Activated T-cell treated with anti-CD3 and anti-CD28 coated beads, Interleukin-2, amount 50 U/mL, for 24 hours (primary cell): ENCODE data around the gene OLFML1.

Experiments used
- DNase-seq: peaks from one replicate; pipeline ENCODE4 v3.0.0-alpha.2; 2020
- H3K27ac Mint-ChIP-seq: 2 replicates; pipeline ENCODE4 v1.8.0; 2020; ENCODE audit warnings: mild to moderate bottlenecking, mixed read lengths
- H3K27me3 Mint-ChIP-seq: 2 replicates; pipeline ENCODE4 v1.8.0; 2020; ENCODE audit warnings: mixed read lengths
- H3K36me3 Mint-ChIP-seq: 2 replicates; pipeline ENCODE4 v1.8.0; 2020; ENCODE audit warnings: low read depth, mixed read lengths
- H3K4me1 Mint-ChIP-seq: 2 replicates; pipeline ENCODE4 v1.8.0; 2020; ENCODE audit warnings: low read depth, mixed read lengths
- H3K4me3 Mint-ChIP-seq: 2 replicates; pipeline ENCODE4 v1.8.0; 2020; ENCODE audit warnings: mild to moderate bottlenecking, moderate library complexity, mixed read lengths
- H3K9me3 Mint-ChIP-seq: 2 replicates; pipeline ENCODE4 v1.8.0; 2020; ENCODE audit warnings: mixed read lengths

OLFML1 gene

GRCh38 chr11:7544021-7544420, 58.7 kb downstream of the OLFML1 start:
- no peak overlapping the region for H3K27ac Mint-ChIP-seq
- H3K4me3 Mint-ChIP-seq, result no peak overlapping the region
- peaks cover 2% of the 10 kb centered on the region for H3K4me1 Mint-ChIP-seq
- H3K36me3 Mint-ChIP-seq, result no peaks in the 10 kb centered on the region
- no peak for DNase-seq
- H3K27me3 Mint-ChIP-seq, result peaks cover 3% of the 10 kb centered on the region
- H3K9me3 Mint-ChIP-seq, result no peaks in the 10 kb centered on the region

DNA sequence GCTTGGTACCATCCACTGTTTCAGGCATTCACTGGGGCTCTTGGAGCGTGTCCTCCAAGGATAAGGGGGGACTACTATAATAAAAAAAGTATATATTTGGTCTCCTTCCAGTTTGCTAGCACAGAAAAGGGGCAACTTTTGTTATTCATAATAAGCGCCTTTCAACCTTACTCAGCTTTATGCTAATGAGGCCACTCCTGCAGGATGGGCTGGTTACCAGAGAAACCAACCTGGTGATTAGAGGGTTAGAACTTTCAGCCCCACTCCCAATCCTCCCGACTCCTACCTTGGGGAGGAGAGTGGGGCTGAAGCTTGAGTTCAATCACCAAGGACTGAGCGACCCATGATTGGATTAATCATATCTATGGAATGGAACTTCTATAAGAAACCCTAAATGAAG, 60.3 kb downstream of the OLFML1 start:
- Mint-ChIP-seq H3K27me3 (no peaks in the 10 kb centered on the region), H3K4me1 (peaks cover 2% of the 10 kb centered on the region), H3K4me3 (no peak overlapping the region), H3K27ac (no peak overlapping the region), H3K36me3 (peaks cover 7% of the 10 kb centered on the region), H3K9me3 (no peaks in the 10 kb centered on the region)
- DNase-seq, result no peak

DNA sequence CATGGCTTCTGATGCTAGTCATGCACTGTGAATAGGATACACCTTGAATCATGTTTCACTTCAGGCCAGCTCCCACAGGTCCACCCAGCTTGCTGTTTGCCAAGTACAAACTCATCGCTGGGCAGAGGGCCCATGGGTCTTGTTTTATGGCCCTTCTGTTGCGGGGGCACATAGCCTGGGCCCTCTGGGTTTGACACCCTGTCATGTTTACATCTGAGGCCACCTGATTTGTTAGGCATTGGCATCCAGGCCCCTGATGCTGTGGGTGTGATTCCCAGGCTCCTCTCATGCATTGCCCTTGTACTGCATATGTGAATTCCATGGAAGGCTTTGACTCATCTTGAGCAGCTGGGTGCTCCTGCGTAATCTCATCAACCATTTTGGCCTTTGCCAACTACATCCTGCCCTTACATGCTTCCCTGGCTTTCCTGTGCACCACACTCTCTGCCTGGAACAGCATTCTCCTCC, 61.1 kb downstream of the OLFML1 start:
- no peak for DNase-seq
- Mint-ChIP-seq H3K27me3 (no peaks in the 10 kb centered on the region), H3K9me3 (no peaks in the 10 kb centered on the region), H3K36me3 (peaks cover 7% of the 10 kb centered on the region), H3K4me1 (peaks cover 2% of the 10 kb centered on the region), H3K27ac (no peak overlapping the region), H3K4me3 (no peak overlapping the region)

DNA sequence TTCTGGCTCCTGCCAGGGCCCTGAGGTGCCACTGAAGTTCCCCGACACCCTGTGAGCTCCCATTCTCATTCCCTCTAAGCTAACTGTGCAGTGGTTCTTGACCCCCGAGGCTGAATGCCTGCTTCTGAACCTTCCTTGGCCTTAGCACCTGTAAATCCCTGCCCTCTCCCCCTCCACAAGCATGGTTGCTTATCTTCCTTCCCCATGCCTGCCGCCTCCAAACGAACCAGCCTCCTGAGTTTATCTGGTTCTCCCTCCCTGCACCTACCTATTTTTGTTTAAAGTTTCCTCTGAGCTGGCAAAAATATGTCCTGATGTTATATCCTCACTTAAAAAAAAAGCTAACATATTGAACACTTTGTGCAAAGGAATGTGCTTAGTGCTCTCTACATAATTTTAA, 62.4 kb downstream of the OLFML1 start:
- Mint-ChIP-seq H3K4me1 (peaks cover 2% of the 10 kb centered on the region), H3K9me3 (no peaks in the 10 kb centered on the region), H3K27me3 (no peaks in the 10 kb centered on the region), H3K27ac (no peak overlapping the region), H3K36me3 (peaks cover 7% of the 10 kb centered on the region), H3K4me3 (no peak overlapping the region)
- no peak for DNase-seq

- H3K27me3 Mint-ChIP-seq, result no peaks in the 10 kb centered on the region
- H3K4me3 Mint-ChIP-seq, result no peak overlapping the region
- no peak for DNase-seq
- no peaks in the 10 kb centered on the region for H3K9me3 Mint-ChIP-seq
- H3K36me3 Mint-ChIP-seq, result peaks cover 7% of the 10 kb centered on the region
- peaks cover 2% of the 10 kb centered on the region for H3K4me1 Mint-ChIP-seq
- H3K27ac Mint-ChIP-seq, result no peak overlapping the region
Measured at GRCh38 chr11:7548659-7549274, 63.5 kb downstream of the OLFML1 start.

- Mint-ChIP-seq H3K4me1 (peaks cover 2% of the 10 kb centered on the region), H3K4me3 (no peak overlapping the region), H3K27me3 (no peaks in the 10 kb centered on the region), H3K36me3 (peaks cover 7% of the 10 kb centered on the region), H3K9me3 (no peaks in the 10 kb centered on the region), H3K27ac (no peak overlapping the region)
- no peak for DNase-seq
Measured at GRCh38 chr11:7549681-7550080, 64.4 kb downstream of the OLFML1 start.

GRCh38 chr11:7551571-7551970, 66.3 kb downstream of the OLFML1 start:
- Mint-ChIP-seq H3K36me3 (peaks cover 9% of the 10 kb centered on the region), H3K9me3 (no peaks in the 10 kb centered on the region), H3K27me3 (no peaks in the 10 kb centered on the region), H3K4me3 (no peak overlapping the region), H3K27ac (no peak overlapping the region), H3K4me1 (peaks cover 2% of the 10 kb centered on the region)
- DNase-seq, result no peak

DNA sequence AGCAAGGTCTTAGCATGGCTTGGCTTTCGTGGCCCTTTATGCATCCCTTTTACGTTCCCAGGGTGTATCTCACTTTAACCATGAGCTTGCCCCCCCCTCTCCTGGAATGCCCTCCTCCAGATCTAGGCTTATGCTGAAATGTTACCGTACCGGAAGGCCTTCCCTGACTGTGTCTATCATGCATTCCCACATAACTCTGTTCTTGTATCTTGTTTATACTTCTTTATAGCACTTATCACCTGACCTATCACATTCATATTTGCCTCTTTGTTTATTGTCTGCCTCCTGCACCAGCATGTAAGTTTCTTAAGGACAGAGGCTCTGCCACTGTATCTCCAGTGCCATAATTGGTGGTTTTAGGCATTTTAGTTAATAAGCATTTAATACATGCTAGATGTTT, 67.4 kb downstream of the OLFML1 start:
- no peak overlapping the region for H3K4me3 Mint-ChIP-seq
- peaks cover 2% of the 10 kb centered on the region for H3K4me1 Mint-ChIP-seq
- DNase-seq, result no peak
- no peaks in the 10 kb centered on the region for H3K27me3 Mint-ChIP-seq
- H3K36me3 Mint-ChIP-seq, result peaks cover 9% of the 10 kb centered on the region
- no peaks in the 10 kb centered on the region for H3K9me3 Mint-ChIP-seq
- H3K27ac Mint-ChIP-seq, result no peak overlapping the region

DNA sequence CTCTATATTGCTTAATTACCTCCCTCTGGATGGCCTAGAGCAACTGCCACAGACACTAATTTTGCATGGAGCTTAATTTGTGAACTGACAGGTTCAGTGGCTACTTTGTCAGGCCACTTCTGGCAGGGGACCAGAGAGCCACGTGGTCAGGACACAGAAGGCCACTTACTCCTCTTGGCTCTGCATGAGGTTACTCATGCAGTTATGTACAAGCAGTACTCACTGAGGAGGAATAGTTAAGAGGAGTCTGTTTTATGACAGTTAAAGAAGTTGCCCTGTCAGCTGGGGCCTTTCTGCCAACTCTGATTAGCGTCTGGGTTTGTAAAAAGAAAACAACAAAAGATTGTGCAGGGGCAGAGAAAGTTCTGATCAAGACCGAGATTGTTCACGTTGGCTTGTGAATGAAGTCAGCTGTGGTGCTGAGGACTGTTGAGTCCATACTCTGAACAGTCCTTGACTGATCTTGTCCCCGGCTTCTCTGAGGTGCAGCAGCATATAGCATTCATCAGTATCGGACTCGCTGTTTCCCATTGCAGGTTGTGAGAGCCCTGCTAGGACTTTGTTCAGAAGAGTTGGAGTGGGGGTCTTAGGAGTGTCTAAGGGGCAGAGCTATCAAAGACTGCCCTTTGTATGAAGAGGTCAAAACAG, 69.9 kb downstream of the OLFML1 start:
- H3K9me3 Mint-ChIP-seq, result no peaks in the 10 kb centered on the region
- no peak overlapping the region for H3K27ac Mint-ChIP-seq
- peaks cover 2% of the 10 kb centered on the region for H3K36me3 Mint-ChIP-seq
- DNase-seq, result no peak
- no peaks in the 10 kb centered on the region for H3K27me3 Mint-ChIP-seq
- no peak overlapping the region for H3K4me3 Mint-ChIP-seq
- H3K4me1 Mint-ChIP-seq, result no peaks in the 10 kb centered on the region

GRCh38 chr11:7558046-7558445, 72.7 kb downstream of the OLFML1 start:
- no peak overlapping the region for H3K27ac Mint-ChIP-seq
- DNase-seq, result no peak
- no peak overlapping the region for H3K4me3 Mint-ChIP-seq
- H3K9me3 Mint-ChIP-seq, result no peaks in the 10 kb centered on the region
- H3K4me1 Mint-ChIP-seq, result no peaks in the 10 kb centered on the region
- no peaks in the 10 kb centered on the region for H3K27me3 Mint-ChIP-seq
- peaks cover 2% of the 10 kb centered on the region for H3K36me3 Mint-ChIP-seq

DNA sequence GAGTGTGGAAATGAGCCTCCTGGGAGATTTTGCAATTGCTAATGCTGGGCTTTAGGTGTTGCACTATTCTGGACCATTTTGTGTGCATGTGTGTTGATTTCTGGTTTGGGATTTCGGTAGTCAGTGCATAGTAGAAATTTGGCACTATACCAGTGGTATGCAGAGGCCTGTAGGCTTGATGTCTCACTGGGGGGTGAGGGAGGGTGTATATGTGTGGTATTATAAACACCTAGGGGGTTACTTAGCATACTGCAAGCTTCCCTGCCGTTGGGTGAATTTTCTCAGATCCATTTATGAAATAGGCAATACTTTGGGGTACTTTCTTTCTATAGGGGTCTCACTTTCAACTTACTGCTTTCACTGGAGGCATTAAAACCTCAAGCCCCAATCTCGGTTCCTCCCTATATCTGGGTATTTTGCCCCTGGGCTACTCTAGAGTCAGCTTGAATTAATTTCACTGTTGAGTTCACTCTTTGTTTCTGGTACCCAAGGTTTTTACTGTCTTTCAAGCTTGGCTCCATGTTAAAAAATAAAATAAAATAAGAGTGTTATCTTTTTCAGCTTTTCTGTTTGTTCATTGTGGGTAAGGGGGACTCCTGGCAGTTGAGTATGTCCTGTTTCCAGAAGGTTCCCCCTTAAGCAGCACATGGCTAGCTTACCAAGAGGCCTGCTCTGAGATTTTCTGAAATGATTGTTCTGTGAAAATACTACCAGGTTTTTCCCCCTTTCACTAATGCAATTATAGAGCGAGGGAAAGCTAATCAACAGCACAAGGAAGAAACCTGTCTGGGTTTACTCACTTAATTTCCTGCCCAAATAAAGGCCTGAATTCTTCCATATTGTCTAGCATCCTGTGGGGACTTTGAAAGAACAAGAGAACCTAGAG, 74.3 kb downstream of the OLFML1 start:
- H3K27ac Mint-ChIP-seq, result no peak overlapping the region
- H3K4me1 Mint-ChIP-seq, result no peaks in the 10 kb centered on the region
- no peaks in the 10 kb centered on the region for H3K9me3 Mint-ChIP-seq
- no peak overlapping the region for H3K4me3 Mint-ChIP-seq
- DNase-seq, result no peak
- H3K27me3 Mint-ChIP-seq, result no peaks in the 10 kb centered on the region
- H3K36me3 Mint-ChIP-seq, result peaks cover 2% of the 10 kb centered on the region
